ENCODE results near the gene PRG3. TPM values are rescaled to one million over a fixed set of nuclear protein-coding genes. Genes with fewer than 3 reads are reported as not detected.

PRG3 gene
- total RNA-seq, 1 donor from 2014 or later = not detected

- TF ChIP-seq, protein P1, sequence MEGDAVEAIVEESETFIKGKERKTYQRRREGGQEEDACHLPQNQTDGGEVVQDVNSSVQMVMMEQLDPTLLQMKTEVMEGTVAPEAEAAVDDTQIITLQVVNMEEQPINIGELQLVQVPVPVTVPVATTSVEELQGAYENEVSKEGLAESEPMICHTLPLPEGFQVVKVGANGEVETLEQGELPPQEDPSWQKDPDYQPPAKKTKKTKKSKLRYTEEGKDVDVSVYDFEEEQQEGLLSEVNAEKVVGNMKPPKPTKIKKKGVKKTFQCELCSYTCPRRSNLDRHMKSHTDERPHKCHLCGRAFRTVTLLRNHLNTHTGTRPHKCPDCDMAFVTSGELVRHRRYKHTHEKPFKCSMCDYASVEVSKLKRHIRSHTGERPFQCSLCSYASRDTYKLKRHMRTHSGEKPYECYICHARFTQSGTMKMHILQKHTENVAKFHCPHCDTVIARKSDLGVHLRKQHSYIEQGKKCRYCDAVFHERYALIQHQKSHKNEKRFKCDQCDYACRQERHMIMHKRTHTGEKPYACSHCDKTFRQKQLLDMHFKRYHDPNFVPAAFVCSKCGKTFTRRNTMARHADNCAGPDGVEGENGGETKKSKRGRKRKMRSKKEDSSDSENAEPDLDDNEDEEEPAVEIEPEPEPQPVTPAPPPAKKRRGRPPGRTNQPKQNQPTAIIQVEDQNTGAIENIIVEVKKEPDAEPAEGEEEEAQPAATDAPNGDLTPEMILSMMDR (IDR thresholded peaks at IDR 0.05; ENCODE audit: partially characterized antibody, unreplicated experiment) = no peak
- no peaks in the 10 kb centered on the region for H3K4me1 Mint-ChIP-seq (ENCODE audit: low read depth, unreplicated experiment)
- H3K9me3 Mint-ChIP-seq (ENCODE audit: unreplicated experiment) = no peaks in the 10 kb centered on the region
- H3K4me3 Mint-ChIP-seq (ENCODE audit: unreplicated experiment) = no peak within 1 kb of the TSS
- no peaks in the 10 kb centered on the region for H3K36me3 Mint-ChIP-seq (ENCODE audit: unreplicated experiment)
- DNase-seq = no peak
- H3K27ac Mint-ChIP-seq (ENCODE audit: unreplicated experiment) = no peak within 1 kb of the TSS
- H3K27me3 Mint-ChIP-seq (ENCODE audit: unreplicated experiment) = no peaks in the 10 kb centered on the region
Observed at GRCh38 chr11:57390535-57390934, 9.6 kb upstream of the PRG3 start, which contains the start of gene PRG2. Gene PRG2, minus strand, starts transcription at chr11:57390650. Its CDS starts 706 bp downstream, at chr11:57389944.

- H3K4me1 Mint-ChIP-seq (ENCODE audit: low read depth, unreplicated experiment) = no peaks in the 10 kb centered on the region
- H3K27me3 Mint-ChIP-seq (ENCODE audit: unreplicated experiment) = peaks cover under 1% of the 10 kb centered on the region
- H3K27ac Mint-ChIP-seq (ENCODE audit: unreplicated experiment) = no peak overlapping the region
- no peaks in the 10 kb centered on the region for H3K36me3 Mint-ChIP-seq (ENCODE audit: unreplicated experiment)
- no peaks in the 10 kb centered on the region for H3K9me3 Mint-ChIP-seq (ENCODE audit: unreplicated experiment)
- H3K4me3 Mint-ChIP-seq (ENCODE audit: unreplicated experiment) = no peak overlapping the region
- DNase-seq = no peak
- TF ChIP-seq, protein P1 (IDR thresholded peaks at IDR 0.05; ENCODE audit: partially characterized antibody, unreplicated experiment) = no peak
Observed at GRCh38 chr11:57387289-57388030, 6.5 kb upstream of the PRG3 start.

GRCh38 chr11:57386178-57386940 lies 5.4 kb upstream of the PRG3 start:
- Mint-ChIP-seq H3K4me1 (ENCODE audit: low read depth, unreplicated experiment) (no peaks in the 10 kb centered on the region), H3K9me3 (ENCODE audit: unreplicated experiment) (no peaks in the 10 kb centered on the region), H3K27me3 (ENCODE audit: unreplicated experiment) (peaks cover 9% of the 10 kb centered on the region), H3K36me3 (ENCODE audit: unreplicated experiment) (no peaks in the 10 kb centered on the region), H3K27ac (ENCODE audit: unreplicated experiment) (no peak overlapping the region), H3K4me3 (ENCODE audit: unreplicated experiment) (no peak overlapping the region)
- no peak for DNase-seq
- TF ChIP-seq, protein P1 (IDR thresholded peaks at IDR 0.05; ENCODE audit: partially characterized antibody, unreplicated experiment) = no peak

- TF ChIP-seq, protein P1 (IDR thresholded peaks at IDR 0.05; ENCODE audit: partially characterized antibody, unreplicated experiment) = no peak
- peaks cover 9% of the 10 kb centered on the region for H3K9me3 Mint-ChIP-seq (ENCODE audit: unreplicated experiment)
- H3K4me3 Mint-ChIP-seq (ENCODE audit: unreplicated experiment) = no peak overlapping the region
- H3K36me3 Mint-ChIP-seq (ENCODE audit: unreplicated experiment) = no peaks in the 10 kb centered on the region
- peaks cover 22% of the 10 kb centered on the region for H3K27me3 Mint-ChIP-seq (ENCODE audit: unreplicated experiment)
- no peak for DNase-seq
- H3K27ac Mint-ChIP-seq (ENCODE audit: unreplicated experiment) = no peak overlapping the region
- peaks cover 2% of the 10 kb centered on the region for H3K4me1 Mint-ChIP-seq (ENCODE audit: low read depth, unreplicated experiment)
Observed at GRCh38 chr11:57379732-57380131, 1.2 kb downstream of the PRG3 start.

- H3K36me3 Mint-ChIP-seq (ENCODE audit: unreplicated experiment) = no peaks in the 10 kb centered on the region
- H3K4me3 Mint-ChIP-seq (ENCODE audit: unreplicated experiment) = no peak overlapping the region
- peaks cover 2% of the 10 kb centered on the region for H3K4me1 Mint-ChIP-seq (ENCODE audit: low read depth, unreplicated experiment)
- no peak overlapping the region for H3K27ac Mint-ChIP-seq (ENCODE audit: unreplicated experiment)
- peaks cover 30% of the 10 kb centered on the region for H3K27me3 Mint-ChIP-seq (ENCODE audit: unreplicated experiment)
- H3K9me3 Mint-ChIP-seq (ENCODE audit: unreplicated experiment) = peaks cover 18% of the 10 kb centered on the region
- DNase-seq = no peak
- TF ChIP-seq, protein P1 (IDR thresholded peaks at IDR 0.05; ENCODE audit: partially characterized antibody, unreplicated experiment) = no peak
Observed at GRCh38 chr11:57378186-57378585, 2.8 kb downstream of the PRG3 start.

All from glutamatergic neuron (in vitro differentiated cells).